ENCODE results near the gene SLC9A3. TPM values are rescaled to one million over a fixed set of nuclear protein-coding genes. Genes with fewer than 3 reads are reported as not detected.

The SLC9A3 gene
- total RNA-seq, 1 experiment from 2014 or later, result 0.85 TPM

GRCh38 chr5:449151-449550 lies 75.1 kb downstream of the SLC9A3 start:
- no peak overlapping the region for H3K4ac ChIP-seq (ENCODE audit: low read depth, low read length)
- H3K79me1 ChIP-seq (ENCODE audit: insufficient read depth, low read depth, low read length, poor library complexity, severe bottlenecking), result peaks cover 5% of the 10 kb centered on the region
- H2BK15ac ChIP-seq (ENCODE audit: low read depth, low read length), result no peak overlapping the region
- TF ChIP-seq, protein P1, sequence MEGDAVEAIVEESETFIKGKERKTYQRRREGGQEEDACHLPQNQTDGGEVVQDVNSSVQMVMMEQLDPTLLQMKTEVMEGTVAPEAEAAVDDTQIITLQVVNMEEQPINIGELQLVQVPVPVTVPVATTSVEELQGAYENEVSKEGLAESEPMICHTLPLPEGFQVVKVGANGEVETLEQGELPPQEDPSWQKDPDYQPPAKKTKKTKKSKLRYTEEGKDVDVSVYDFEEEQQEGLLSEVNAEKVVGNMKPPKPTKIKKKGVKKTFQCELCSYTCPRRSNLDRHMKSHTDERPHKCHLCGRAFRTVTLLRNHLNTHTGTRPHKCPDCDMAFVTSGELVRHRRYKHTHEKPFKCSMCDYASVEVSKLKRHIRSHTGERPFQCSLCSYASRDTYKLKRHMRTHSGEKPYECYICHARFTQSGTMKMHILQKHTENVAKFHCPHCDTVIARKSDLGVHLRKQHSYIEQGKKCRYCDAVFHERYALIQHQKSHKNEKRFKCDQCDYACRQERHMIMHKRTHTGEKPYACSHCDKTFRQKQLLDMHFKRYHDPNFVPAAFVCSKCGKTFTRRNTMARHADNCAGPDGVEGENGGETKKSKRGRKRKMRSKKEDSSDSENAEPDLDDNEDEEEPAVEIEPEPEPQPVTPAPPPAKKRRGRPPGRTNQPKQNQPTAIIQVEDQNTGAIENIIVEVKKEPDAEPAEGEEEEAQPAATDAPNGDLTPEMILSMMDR (conservative IDR thresholded peaks at IDR 0.05), result no peak
- H3K79me2 ChIP-seq (ENCODE audit: insufficient read depth, low read length), result no peaks in the 10 kb centered on the region
- Mint-ChIP-seq H3K4me1 (peaks cover 3 to 8% of the 10 kb centered on the region in 2 experiments), H3K36me3 (ENCODE audit: insufficient read depth in 1 of 3, low read depth in 3 of 3) (peaks cover 66 to 79% (median 79%) of the 10 kb centered on the region in 3 experiments), H3K4me3 (no peak overlapping the region), H3K27me3 (ENCODE audit: low read depth) (no peaks in the 10 kb centered on the region), H3K9me3 (peaks cover 10 to 16% of the 10 kb centered on the region in 2 experiments), H3K27ac (no peak overlapping the region)
- DNase-seq, result no peak
- H2AK5ac ChIP-seq (ENCODE audit: insufficient read length, low read length), result no peak overlapping the region
- no peak overlapping the region for H3K18ac ChIP-seq (ENCODE audit: insufficient read length, low read depth, low read length)
- H3K27ac ChIP-seq (ENCODE audit: insufficient read length, low read depth, low read length), result no peak overlapping the region
- no peak overlapping the region for H4K8ac ChIP-seq (replicated peaks; ENCODE audit: insufficient read length, low read depth, low read length)
- H3K4me1 ChIP-seq (ENCODE audit: insufficient read depth, low read length), result no peaks in the 10 kb centered on the region
- H2BK5ac ChIP-seq (ENCODE audit: insufficient read length, low read length), result no peak overlapping the region
- H3K56ac ChIP-seq (ENCODE audit: insufficient read length, low read depth, low read length), result no peak overlapping the region
- H2BK120ac ChIP-seq (ENCODE audit: low read depth, low read length, poor library complexity, severe bottlenecking), result no peak overlapping the region
- no peak overlapping the region for H3K14ac ChIP-seq (ENCODE audit: insufficient read depth, low read length)
- no peak overlapping the region for H4K5ac ChIP-seq (ENCODE audit: insufficient read length, low read depth, low read length)
- no peak overlapping the region for H4K91ac ChIP-seq (ENCODE audit: insufficient read length, low read depth, low read length)
- H2AFZ ChIP-seq (ENCODE audit: low read length), result no peak overlapping the region
- no peaks in the 10 kb centered on the region for H4K20me1 ChIP-seq (ENCODE audit: control insufficient read depth, insufficient read depth, insufficient read length)
- no peak overlapping the region for H3K4me2 ChIP-seq (ENCODE audit: insufficient read depth, insufficient read length, low read length)
- H3K23me2 ChIP-seq (ENCODE audit: insufficient read length, low read depth, low read length, poor library complexity, severe bottlenecking), result no peaks in the 10 kb centered on the region
- H3T11ph ChIP-seq (ENCODE audit: low read length), result no peak overlapping the region
- no peak overlapping the region for H3K23ac ChIP-seq (ENCODE audit: insufficient read length, low read depth, low read length)
- H2BK20ac ChIP-seq (ENCODE audit: low read depth, low read length, poor library complexity, severe bottlenecking), result no peak overlapping the region
- H3K27me3 ChIP-seq (ENCODE audit: insufficient read depth, low read length), result no peaks in the 10 kb centered on the region
- H3K9me3 ChIP-seq (ENCODE audit: control insufficient read depth, low read depth, low read length), result no peaks in the 10 kb centered on the region
- WGBS (ENCODE audit: extremely low coverage, insufficient read length, low lambda C conversion rate), result no CpG with 5 or more reads among the region's 5 CpGs
- no peak overlapping the region for H2BK12ac ChIP-seq (ENCODE audit: insufficient read length, low read depth, low read length)
- no peak overlapping the region for H3K9ac ChIP-seq (ENCODE audit: extremely low read depth, insufficient read length, low read length)

All from H9 (cell line).